ENCODE results near the gene TSNAXIP1.

The TSNAXIP1 gene

DNA sequence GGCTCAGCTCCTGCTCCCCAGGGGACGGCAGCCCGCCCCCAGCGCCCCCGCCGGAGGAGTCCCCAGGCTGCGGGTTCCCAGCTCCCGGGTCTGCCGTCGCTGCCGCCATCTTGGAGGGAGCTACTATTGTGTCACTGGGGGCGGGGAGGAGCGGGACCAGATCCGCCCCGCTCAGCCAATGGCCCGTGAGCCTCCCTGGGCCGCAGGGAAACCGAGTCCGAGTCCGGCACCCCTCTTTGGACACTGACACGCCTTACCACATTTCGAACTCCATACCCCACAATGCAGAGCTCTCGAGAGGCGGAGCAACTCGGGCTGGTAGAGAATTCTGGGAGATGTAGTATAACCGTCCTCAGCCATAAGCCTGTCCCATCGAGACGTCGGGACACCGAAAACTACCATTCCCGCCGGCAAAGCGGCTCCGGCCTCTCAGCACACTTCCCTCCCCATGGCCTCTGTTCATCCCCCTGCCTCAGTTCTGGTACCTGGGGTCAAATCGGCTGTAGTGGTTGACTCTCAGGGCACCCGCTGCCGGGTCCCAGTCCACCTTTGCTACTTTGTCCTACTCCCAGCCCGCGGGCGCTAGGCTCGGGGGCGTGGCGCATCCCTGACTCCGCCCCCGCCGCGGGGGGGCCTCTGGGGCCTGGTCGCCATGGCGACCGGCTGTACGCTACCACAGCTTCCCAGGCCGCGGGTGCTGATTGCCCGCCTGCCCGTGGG is at the start of gene TSNAXIP1, which contains the start of gene RANBP10:
TSS of gene TSNAXIP1 (plus strand) at position 462 of the 720 bp plus-strand sequence. CDS start 261 bp downstream, outside the sequence.
TSS of gene RANBP10 (minus strand) at position 133 of the 720 bp plus-strand sequence. CDS start at position 109, 24 bp downstream.
- ChIA-PET CTCF (interaction anchor here (0.6 to 2.7 kb wide), 8 partner anchors 10 to 136 kb away, joined by 3 to 43 read pairs (median 3); no protein-coding TSS in a partner anchor), POLR2A (interaction anchor here (0.6 to 1.7 kb wide), 28 partner anchors 8 to 285 kb away, joined by 3 to 25 read pairs (median 4); partner anchors contain the start of genes ACD, CTCF, GFOD2 and NUTF2)
- H3K4me3 ChIP-seq (ENCODE audit: low read depth, low read length) = peak within 1 kb of the TSS; percentile 88
- H3K4me1 ChIP-seq (ENCODE audit: control insufficient read depth, insufficient read depth, low read length) = peaks cover 8% of the 10 kb centered on the region
- H3K9me3 ChIP-seq (ENCODE audit: control insufficient read depth, insufficient read depth, low read depth, low read length) = no peaks in the 10 kb centered on the region
- H3K27ac ChIP-seq (ENCODE audit: extremely low read depth, low read depth, low read length) = peak within 1 kb of the TSS; percentile 18; the same call in 1 of the 2 replicates
- peaks cover 0 to 25% of the 10 kb centered on the region in 2 experiments; a peak in 2 of 3 replicates for H3K36me3 ChIP-seq (ENCODE audit: control insufficient read depth in 2 of 2, insufficient read depth in 1 of 2, low read length in 2 of 2)
- TF ChIP-seq KLF1 (tag by site-specific recombination; IDR thresholded peaks at IDR 0.05) (0 out of 2 replicates have a peak, but pooled peaks have one; percentile 40), SETDB1 (IDR thresholded peaks at IDR 0.05; ENCODE audit: insufficient read length, low read length) (no peak), ZBTB48 (tag by site-specific recombination; IDR thresholded peaks at IDR 0.05) (no peak), ZIC2 (tag by site-specific recombination; IDR thresholded peaks at IDR 0.05) (peak; percentile 47), ZNF660 (tag by site-specific recombination; IDR thresholded peaks at IDR 0.05) (peak; percentile 96), ELK4 (IDR thresholded peaks at IDR 0.05; ENCODE audit: borderline replicate concordance, low read depth, low read length) (no peak), SP2 (tag by site-specific recombination; IDR thresholded peaks at IDR 0.05) (peak; percentile 87), ZNF629 (tag by site-specific recombination; IDR thresholded peaks at IDR 0.05) (0 out of 2 replicates have a peak, but pooled peaks have one; percentile 21), OSR2 (tag by site-specific recombination; IDR thresholded peaks at IDR 0.05) (0 out of 2 replicates have a peak, but pooled peaks have one; percentile 20), ZXDB (tag by site-specific recombination; IDR thresholded peaks at IDR 0.05) (peak; percentile 79; the same call in 1 of the 2 replicates), ZNF133 (tag by site-specific recombination; IDR thresholded peaks at IDR 0.05) (no peak), ZNF664 (tag by site-specific recombination; IDR thresholded peaks at IDR 0.05) (no peak), ZNF76 (tag by site-specific recombination; IDR thresholded peaks at IDR 0.05; ENCODE audit: borderline replicate concordance, low read depth) (peak; percentile 99), ZBTB26 (tag by site-specific recombination; optimal IDR thresholded peaks at IDR 0.05) (peak; percentile 26), GLIS1 (tag by site-specific recombination; IDR thresholded peaks at IDR 0.05) (peak; percentile 79), ZNF335 (tag by site-specific recombination; conservative IDR thresholded peaks at IDR 0.05) (peak; percentile 99), YY2 (tag by site-specific recombination; IDR thresholded peaks at IDR 0.05) (peak; percentile 84), KLF9 (tag by site-specific recombination; IDR thresholded peaks at IDR 0.05; ENCODE audit: low read depth) (peak; percentile 97), GLIS2 (tag by site-specific recombination; IDR thresholded peaks at IDR 0.05) (peak; percentile 86), KLF16 (tag by site-specific recombination; IDR thresholded peaks at IDR 0.05) (0 out of 2 replicates have a peak, but pooled peaks have one; percentile 60), GLI2 (tag by site-specific recombination; IDR thresholded peaks at IDR 0.05; ENCODE audit: borderline replicate concordance, low read depth) (no peak), ZBTB11 (tag by site-specific recombination; conservative IDR thresholded peaks at IDR 0.05; ENCODE audit: low read depth) (peak; percentile 91), IKZF3 (tag by site-specific recombination; IDR thresholded peaks at IDR 0.05) (0 out of 2 replicates have a peak, but pooled peaks have one; percentile 17), KLF8 (tag by site-specific recombination; IDR thresholded peaks at IDR 0.05) (peak; percentile 75; the same call in 1 of the 2 replicates), EGR2 (tag by site-specific recombination; IDR thresholded peaks at IDR 0.05; ENCODE audit: low read depth) (0 out of 2 replicates have a peak, but pooled peaks have one; percentile 14), ZFHX2 (tag by site-specific recombination; conservative IDR thresholded peaks at IDR 0.05) (peak; percentile 33; the same call in 1 of the 2 replicates)
- TF ChIP-seq, protein P1, sequence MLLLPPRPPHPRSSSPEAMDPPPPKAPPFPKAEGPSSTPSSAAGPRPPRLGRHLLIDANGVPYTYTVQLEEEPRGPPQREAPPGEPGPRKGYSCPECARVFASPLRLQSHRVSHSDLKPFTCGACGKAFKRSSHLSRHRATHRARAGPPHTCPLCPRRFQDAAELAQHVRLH (tag by site-specific recombination; IDR thresholded peaks at IDR 0.05) = no peak
- TF ChIP-seq, protein P2, sequence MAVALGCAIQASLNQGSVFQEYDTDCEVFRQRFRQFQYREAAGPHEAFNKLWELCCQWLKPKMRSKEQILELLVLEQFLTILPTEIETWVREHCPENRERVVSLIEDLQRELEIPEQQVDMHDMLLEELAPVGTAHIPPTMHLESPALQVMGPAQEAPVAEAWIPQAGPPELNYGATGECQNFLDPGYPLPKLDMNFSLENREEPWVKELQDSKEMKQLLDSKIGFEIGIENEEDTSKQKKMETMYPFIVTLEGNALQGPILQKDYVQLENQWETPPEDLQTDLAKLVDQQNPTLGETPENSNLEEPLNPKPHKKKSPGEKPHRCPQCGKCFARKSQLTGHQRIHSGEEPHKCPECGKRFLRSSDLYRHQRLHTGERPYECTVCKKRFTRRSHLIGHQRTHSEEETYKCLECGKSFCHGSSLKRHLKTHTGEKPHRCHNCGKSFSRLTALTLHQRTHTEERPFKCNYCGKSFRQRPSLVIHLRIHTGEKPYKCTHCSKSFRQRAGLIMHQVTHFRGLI (tag by site-specific recombination; IDR thresholded peaks at IDR 0.05) = 0 out of 2 replicates have a peak, but pooled peaks have one; percentile 22
- TF ChIP-seq, protein P3, sequence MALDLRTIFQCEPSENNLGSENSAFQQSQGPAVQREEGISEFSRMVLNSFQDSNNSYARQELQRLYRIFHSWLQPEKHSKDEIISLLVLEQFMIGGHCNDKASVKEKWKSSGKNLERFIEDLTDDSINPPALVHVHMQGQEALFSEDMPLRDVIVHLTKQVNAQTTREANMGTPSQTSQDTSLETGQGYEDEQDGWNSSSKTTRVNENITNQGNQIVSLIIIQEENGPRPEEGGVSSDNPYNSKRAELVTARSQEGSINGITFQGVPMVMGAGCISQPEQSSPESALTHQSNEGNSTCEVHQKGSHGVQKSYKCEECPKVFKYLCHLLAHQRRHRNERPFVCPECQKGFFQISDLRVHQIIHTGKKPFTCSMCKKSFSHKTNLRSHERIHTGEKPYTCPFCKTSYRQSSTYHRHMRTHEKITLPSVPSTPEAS (tag by site-specific recombination; IDR thresholded peaks at IDR 0.05) = no peak

Data from HEK293 (cell line).